IPS-NIHi11 (cell line): ENCODE measurements around the gene SALL2.
"Not testable (repeated sequence)": the region's sequence is repeated elsewhere in the genome, so short reads cannot be mapped to it uniquely, and the experiment has no call there.

Source experiments
- DNase-seq: peaks from one replicate; pipeline ENCODE4 v3.0.0; 2012; ENCODE audit warnings: mixed read lengths, low spot score

Gene SALL2

GRCh38 chr14:21525962-21526671, at the start of gene SALL2:
Gene SALL2 (minus strand): TSS chr14:21526346. CDS start chr14:21526127, 219 bp downstream.
- peak; percentile 86 for DNase-seq

DNA sequence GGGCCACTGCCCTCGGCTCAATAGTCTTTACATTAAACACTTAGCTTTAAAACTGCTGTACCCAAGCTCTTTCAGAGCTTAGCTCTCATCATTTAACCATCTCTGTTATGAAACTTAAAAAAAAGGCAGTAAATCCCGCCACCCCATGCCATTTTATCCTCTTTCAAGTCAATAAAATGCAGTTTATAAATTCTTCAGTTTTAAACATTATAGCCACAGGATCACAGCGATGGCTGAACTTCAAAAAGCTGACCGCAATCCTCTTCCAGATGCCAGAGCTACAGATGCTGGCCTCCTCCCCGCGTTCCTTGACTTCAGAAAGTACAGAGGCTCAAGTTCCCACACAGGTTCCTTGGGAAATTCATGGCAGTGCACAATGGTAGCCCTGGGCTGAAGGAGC, 49.5 kb upstream of the SALL2 start:
- no peak for DNase-seq

DNA sequence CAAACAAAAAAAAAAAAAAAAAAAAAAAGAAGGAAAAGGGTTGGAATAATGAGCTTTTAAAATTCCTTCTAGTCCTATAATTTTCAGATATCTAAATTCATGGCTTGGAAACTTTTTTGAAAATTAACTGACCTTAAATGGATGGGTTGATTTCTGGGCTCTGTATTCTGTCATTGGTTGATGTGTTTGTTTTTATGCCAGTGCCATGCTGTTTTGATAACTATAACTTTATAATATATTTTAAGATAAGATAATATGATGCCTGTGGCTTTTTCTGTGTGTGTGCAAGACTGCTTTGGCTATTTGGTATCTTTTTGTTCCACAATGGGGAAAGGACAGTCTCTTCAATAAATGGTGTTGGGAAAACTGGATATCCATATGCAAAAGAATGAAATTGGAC, 46.5 kb upstream of the SALL2 start:
- no peak for DNase-seq

- no peak for DNase-seq
Observed at GRCh38 chr14:21558703-21559170, 32.6 kb upstream of the SALL2 start.

DNA sequence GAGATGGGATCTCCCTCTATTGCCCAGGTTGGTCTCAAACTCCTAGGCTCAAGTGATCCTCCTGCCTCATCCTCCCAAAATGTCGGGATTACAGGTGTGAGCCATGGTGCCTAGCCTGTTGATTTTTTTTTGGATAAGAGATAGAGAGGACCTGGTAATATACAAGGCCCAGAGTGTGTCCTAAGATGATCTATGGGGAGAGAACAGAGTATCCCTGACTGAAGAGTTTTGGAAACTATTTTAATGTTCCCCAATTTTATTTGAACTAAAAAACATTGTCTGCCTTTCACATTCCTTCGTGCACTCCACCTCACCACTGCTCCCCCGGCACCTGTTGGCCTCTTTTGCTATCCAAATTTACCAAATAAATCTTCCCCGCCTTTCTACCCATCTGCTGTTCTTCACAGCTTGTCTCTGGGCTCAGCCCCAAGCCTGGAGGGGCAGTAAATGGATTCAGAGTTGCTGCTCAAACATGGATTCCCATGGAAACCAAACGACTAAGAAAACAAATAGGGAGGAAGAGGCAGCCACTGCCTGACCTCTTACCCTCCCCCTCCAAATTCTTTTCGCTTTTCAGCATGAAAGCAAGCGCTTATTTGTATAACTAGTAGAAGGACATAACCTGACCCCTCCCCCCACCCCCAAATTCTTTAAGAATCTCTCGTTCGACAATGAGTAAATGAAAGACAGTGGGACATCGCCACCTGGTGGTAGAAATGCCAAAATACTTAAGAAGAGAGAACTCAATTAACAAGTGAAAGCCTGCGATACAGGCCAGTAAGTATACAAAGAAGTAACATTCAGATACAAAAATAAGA, 31.1 kb upstream of the SALL2 start:
- peak; percentile 70 for DNase-seq

DNA sequence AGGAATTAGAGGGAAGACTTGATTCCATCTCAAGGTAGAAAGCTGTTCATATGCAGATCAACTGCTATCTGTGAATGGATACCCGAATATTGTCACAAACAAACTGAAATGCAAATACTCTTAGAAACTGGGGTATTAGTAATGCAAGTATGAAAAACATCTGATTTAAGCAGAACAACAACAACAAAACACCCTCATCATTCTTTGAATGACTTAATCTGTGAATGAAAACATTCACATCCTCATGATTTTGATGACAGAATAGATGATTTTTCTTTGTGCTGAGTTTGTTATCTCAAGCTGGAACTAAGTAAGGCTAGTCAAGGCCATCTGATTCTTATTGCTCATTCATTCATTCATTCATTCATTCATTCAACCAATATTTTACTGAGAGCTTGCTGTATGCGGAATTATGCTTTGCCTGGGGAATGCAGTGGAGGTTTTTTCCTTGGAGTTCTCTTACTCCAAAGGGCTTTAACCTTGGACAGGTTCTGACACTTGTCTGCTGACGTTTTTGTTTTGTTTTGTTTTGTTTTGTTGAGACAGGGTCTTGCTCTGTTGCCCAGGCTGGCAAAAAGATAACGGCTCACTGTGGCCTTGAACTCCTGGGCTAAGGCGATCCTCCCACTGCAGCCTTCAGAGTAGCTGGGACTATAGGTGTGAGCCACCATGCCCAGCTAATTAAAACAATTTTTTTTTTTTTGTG, 30.4 kb upstream of the SALL2 start:
- DNase-seq = no peak

GRCh38 chr14:21553266-21553665, 27.1 kb upstream of the SALL2 start:
- DNase-seq = no peak

- not testable (repeated sequence) for DNase-seq
Observed at GRCh38 chr14:21544588-21544987, 18.4 kb upstream of the SALL2 start.

DNA sequence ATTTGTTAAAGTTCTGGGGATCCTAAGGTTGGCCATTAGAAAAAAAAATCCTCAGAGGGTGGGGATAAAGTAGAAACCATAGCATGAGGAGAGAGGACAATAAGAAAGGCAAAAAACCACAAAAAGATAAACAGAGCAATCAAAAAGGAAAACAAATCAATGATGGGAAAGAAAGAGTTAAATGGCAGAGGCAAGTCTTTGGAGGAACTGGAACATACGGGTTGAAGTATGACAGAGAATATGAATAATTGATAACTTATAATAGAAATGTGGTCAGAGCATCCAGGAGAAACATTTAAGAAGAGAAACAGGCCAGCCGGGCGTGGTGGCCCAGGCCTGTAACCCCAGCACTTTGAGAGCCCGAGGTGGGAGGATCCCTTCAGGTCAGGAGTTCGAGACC, 17.8 kb upstream of the SALL2 start:
- no peak for DNase-seq

GRCh38 chr14:21543521-21543960, 17.4 kb upstream of the SALL2 start:
- peak; percentile 38 for DNase-seq

DNA sequence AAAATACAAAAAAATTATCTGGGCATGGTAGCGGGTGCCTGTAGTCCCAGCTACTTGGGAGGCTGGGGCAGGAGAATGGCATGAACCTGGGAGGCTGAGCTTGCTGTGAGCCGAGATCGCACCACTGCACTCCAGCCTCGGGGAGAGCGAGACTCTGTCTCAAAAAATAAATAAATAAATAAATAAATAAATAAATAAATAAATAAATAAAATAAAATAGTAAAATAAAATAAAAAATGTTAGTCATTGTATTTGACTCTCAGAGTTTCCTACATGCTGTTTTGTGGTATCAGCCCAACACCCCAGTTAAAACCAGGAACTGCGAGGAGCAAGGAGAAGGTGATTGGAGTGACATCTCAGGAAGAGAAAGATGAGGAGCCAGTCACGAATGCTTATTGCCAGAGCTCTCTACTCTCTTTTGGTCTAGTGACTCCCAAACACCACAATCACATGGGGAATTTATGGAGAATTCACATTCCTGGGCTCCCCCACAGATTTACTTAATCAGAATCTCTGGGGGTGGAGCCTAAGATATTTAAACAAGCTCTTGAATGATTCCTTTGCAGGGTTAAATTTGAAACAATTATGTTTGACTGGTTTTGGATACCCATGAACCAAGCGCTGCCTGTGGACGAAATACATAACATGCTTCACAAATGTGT, 15.4 kb upstream of the SALL2 start:
- DNase-seq = no peak

DNA sequence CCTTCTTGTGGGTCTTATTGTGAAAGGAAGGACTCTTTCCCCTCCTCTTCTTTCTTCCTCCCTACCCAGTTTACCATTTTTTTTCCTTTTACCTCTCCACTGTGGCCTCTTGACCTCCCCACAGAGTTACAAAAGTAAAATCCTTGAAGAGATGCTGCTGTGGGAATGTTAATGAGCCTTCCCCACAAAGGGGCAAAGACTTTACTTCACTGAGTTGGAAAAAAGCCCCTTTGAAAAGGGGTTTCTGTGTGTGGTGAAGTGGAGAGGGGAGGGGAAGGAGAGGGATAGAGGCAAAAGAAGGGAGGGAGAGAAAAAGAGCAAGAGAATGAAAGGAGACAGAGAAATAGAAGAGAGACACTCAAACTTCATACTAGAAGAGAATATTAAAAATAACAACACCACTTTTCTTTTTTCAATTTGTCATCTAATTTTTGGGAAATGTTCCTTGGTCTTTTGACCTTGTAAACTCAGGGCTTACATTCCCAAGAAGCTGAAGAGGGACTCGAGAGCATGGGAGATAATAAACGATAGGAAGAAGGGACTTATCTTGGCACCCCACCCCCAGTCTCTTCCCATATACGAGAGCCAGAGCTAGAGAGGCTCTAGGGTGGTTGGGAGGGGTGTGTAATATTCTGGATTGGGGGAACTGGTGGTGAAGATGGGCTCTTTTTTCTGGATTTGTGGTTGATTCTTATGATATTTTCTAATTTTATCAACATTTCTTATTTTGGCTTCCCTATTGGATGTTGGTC, 13.2 kb upstream of the SALL2 start:
- DNase-seq = no peak

- no peak for DNase-seq
Observed at GRCh38 chr14:21537090-21537424, 10.9 kb upstream of the SALL2 start.

GRCh38 chr14:21536418-21537089, 10.4 kb upstream of the SALL2 start:
- DNase-seq = peak; percentile 33

DNA sequence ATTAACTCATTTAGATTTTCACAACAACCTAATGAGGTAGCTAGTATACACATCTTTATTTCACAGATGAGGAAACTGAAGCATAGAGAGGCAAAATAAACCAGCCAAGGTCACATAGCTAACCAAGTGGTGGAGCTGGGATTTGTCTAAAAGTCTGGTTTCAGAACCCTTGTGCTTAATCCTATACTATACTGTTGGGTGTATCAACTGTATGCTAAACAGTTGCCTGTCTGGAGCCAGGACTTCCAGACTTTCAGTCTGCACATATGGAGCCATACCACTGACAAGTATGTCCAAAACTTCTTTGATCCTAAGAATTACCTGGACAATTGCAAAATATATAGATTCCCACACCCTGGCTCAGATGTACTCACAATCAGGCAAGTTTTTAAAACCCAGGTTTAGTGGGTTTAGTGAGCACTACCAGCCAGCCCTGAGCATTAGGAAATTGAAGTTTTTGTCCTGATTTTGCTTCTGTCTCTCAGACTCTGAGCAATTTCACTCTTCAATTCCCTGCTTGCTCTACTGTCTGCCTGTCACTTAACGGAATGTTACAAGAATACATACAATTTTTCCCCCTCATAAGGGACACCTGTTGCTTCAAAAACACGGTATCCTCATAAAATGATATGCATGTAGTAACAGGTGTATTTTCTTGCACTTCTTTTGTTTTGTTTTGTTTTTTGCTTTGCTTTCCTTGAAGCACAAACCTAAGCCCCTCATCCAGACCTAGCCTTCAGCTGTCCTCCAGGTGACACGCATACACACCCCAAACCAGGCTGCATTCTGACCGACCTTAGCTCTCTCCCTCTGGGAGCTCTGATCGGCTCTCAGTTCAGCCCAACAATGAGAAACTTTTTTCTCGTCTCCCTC, 9.6 kb upstream of the SALL2 start:
- DNase-seq = no peak

DNA sequence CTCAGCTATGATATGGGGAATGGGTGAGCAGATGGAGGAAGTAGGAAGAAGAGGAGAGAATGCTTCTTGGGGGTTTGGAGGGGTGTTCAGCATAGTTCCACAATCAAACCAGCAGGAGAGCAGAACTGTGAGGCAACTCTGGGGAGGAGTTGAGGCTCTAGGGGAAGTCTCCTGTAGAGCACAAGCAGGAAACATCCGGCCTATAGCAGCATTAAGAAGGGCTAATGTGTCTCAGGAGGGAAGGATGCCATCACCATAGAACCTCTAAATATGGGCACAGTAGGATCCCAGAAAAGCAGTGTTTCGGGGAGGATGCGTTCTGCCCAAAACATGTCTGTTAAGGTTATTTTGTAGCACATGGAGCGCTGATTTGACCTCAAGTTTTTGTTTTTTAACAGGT, 8.4 kb upstream of the SALL2 start:
- peak; percentile 53 for DNase-seq

DNA sequence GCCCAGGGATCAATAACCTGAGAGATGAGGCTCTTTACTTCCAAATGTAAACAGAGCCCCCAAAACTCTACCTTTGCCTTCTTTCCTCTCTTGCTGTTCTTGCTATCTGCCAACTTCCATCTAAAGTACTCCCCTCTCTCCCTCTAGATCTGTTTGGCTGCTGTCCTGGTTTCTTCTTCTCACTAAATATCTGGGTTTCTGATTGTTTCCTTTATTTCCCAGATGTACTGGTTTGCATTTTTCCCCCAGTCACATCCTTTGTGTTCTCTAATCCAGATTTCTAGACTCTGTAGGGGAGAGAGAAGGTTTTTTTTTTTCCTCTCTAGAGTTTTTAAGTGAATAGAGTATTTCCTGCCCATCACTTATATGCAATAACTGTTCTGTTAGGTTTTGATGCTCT, 7.1 kb upstream of the SALL2 start:
- no peak for DNase-seq

DNA sequence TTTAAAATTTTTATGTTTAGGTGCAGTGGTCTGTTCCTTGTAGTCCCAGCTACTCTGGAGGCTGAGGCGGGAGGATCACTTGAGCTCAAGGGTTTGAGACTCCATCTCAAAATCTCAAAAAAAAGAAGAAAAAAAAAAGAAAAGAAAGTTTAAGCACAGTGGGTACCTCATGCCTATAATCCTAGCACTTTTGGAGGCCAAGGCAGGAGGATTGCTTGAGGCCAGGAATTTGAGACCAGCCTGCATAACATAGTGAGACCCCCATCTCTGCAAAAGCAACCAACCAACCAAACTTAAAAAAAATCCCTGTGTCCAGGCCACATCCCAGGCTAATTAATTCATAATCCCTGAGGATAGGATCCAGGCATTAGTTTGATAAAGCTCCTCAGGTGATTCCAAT, 3.4 kb upstream of the SALL2 start:
- no peak for DNase-seq

- DNase-seq = no peak
Observed at GRCh38 chr14:21528381-21529348, 2.5 kb upstream of the SALL2 start.
